Right ventricle myocardium inferior (tissue), 1 donor: ENCODE measurements around the gene LCNL1. TPM values are rescaled to one million over a fixed set of nuclear protein-coding genes. Genes with fewer than 3 reads are reported as not detected.

Source experiments
- ATAC-seq: fragments of 200-7000 bp; cut with Tn5 transposase; one replicate; pipeline ENCODE4 v1.9.1; 2020; ENCODE audit warnings: mild to moderate bottlenecking, moderate library complexity
- DNase-seq: peaks from one replicate; pipeline ENCODE4 v3.0.0; 2021; ENCODE audit errors: missing footprints
- intact Hi-C: fragments of 100-400 bp; cut with DNase I; formaldehyde crosslinking; loops from one replicate; pipeline ENCODE4 v1.11.0; 2022
- total RNA-seq: library from RNA; stranded (reverse); fragmentation: NEBNext Ultra II Directional; extraction: Animal tissue kit (Norgen Biotek cat#: 25700); gene quantifications from one replicate; pipeline ENCODE4 v1.2.1, GENCODE V29; 2021
- donor health status: DM: no; HTN: yes; CAD: no; lungs with severe emphysema.

The LCNL1 gene
- total RNA-seq, 1 donor from 2014 or later, result 8.6 TPM

GRCh38 chr9:136945333-136946227 lies 37.2 kb upstream of the LCNL1 start:
- peak; percentile 76 for DNase-seq
- intact Hi-C loops, result loop anchor here (2.0 kb wide), 1 partner anchor 155 kb away; the partner anchor contains the start of gene TMEM141
- ATAC-seq, result no peak

DNA sequence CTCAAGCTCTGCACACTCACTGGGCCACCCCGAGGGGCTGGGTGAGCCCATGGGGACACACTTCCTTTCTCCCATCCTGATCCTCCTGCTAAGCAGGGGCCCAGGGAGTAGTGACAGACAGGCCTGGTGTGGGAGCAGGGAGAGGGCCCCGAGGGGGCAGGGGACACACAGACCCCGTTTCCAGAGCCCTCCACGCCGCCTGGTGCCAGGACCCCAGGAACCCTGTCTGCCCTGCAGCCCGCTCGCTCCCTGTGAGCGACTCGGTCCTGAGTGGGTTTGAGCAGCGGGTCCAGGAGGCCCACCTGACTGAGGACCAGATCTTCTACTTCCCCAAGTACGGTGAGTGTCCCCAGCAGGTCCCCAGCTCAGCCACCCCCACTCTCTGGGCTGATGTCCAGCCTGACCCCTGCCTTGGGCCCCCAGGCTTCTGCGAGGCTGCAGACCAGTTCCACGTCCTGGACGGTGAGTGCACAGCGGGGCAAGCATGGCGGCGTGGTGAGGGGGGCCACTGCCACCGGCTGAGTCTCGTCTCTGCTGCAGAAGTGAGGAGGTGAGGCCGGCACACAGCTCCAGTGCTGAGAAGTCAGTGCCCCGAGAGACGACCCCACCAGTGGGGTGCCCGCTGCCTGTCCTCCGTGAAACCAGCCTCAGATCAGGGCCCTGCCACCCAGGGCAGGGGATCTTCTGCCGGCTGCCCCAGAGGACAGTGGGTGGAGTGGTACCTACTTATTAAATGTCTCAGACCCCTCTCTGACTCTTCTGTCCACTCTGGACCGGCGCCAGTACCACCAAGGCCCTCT lies 36.4 kb upstream of the LCNL1 start:
- DNase-seq (no peak), ATAC-seq (no peak)
- intact Hi-C loops, result no loop called here

DNA sequence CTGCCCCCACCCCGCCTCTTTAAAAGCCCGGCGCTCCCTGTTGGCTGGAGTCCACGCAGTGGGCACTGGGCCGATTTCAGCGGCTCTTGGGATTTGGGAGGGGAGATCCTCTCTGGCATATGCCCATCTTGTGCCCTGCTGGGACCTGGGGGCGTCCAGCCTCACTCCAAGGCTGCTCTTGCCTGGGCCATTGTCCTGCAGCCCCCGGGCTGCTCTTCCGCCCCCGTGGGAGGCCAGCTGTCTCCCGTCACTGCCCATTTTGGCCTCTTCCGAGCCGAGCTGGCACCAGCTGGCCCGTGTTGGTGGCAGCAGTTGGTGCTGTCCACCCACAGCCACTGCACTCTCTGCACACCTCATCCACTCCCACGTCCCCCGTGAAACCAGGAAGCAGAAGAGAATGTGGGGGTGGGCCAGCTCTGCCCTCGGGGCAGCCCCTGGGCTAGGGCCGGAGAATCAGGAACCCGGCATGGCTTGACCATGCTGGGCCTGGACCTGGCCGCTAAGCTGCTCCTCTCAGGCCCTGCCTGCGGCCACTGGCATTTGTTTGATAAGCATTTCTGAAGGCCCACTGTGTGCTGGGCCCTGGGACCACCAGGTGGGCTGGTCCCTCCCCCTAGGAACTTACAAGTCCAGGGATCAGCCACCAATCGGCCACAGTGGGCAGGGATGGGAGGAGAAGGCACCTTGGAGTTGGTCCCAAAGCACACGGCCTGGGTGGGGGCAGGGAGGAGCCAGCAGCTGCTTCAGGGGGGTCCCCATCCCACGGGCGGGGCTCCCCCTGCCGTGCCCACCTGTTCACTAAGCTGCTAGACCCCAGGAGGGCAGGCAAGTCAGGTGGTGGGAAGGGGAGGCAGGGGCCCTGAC lies 35.5 kb upstream of the LCNL1 start:
- DNase-seq, result peak; percentile 65
- ATAC-seq, result no peak
- intact Hi-C loops, result no loop called here

GRCh38 chr9:136947955-136948510 lies 34.8 kb upstream of the LCNL1 start:
- DNase-seq (peak; percentile 86), ATAC-seq (no peak)
- intact Hi-C loops, result loop anchor here (2.0 kb wide), 1 partner anchor 87 kb away; no protein-coding TSS in a partner anchor

GRCh38 chr9:136949239-136949816 lies 33.5 kb upstream of the LCNL1 start:
- no peak for ATAC-seq
- intact Hi-C loops, result loop anchor here (2.0 kb wide), 1 partner anchor 85 kb away; no protein-coding TSS in a partner anchor

DNA sequence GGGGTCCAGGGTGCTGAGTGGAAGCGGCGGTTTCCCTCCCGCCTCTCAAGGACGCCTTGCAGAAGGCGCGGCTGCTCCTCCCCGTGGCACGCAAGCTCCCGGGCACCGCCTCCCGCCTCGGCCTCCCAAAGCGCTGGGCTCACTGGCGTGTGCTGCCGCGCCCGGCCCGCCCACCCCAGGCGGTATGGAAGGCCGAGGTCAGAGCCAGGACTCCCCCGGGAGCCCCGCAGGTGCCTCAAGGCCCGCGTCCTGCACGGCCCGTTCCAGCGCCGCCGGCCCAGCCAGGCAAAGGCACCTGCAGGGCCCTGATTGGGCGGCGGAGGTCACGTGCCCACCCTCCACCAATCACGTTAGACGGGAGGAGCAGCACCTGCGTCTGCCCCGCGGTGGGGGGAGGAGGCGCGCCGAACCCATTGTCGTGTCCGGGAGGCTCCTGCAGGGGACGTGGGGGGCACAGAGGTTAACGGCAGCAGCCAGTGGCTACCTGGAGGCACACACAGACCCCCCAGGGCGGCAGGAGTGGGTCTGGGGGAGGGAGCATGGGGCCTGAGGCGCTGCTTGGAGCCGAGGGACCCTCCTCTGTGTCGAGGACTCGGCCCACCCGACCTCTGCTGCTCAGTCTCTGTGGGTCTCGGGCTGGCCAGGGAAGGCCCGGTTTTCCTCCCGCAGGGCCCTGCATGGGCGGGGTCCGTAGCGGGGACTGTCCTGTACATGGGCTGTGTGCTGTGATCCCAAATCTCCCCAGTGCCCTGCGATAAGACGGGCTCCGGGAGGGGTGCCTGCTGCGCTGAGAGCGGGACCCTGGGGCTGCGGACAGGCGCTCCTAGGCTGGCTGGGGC lies 32.8 kb upstream of the LCNL1 start:
- ATAC-seq (peak; percentile 89), DNase-seq (peak; percentile 98)
- intact Hi-C loops, result loop anchor here (1.0 to 2.0 kb wide), 3 partner anchors 28 to 85 kb away; no protein-coding TSS in a partner anchor

More at GRCh38 chr9:136949239-136949816, 33.5 kb upstream of the LCNL1 start:
- peak; percentile 56 for DNase-seq

DNA sequence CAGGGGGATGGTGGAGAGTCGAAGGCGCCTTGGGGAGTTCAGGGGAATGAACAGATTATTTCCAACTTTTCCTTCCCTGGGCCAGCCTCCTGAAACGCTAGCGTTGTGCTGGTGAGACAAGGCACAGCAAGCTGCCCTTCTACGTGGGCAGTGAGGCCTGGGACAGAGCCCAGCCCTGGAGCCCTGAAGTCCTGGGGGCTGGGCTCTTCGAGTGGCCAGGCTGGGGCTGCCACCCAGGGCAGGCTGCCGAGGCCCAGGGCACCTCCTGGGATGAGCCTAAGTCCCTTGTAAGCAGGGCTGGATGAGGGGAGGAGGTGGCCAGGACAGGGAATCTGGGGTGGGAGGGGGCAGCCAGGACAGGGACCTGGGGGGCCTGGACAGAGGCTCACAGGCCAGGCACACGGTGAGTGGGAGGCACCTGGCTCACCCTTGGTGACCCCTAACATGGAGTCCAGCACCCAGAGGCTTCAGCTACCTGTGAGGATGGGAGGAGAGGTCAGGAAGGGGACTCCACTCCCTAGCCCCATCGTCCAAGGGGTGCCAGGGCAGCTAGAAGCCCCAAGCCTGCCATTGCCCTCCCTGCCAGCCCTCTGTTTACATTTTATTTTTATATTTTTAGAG lies 32.0 kb upstream of the LCNL1 start:
- peak; percentile 34 for DNase-seq
- intact Hi-C loops, result loop anchor here (1.0 to 2.0 kb wide), 2 partner anchors 28 to 40 kb away; no protein-coding TSS in a partner anchor
- ATAC-seq, result peak; percentile 46

- DNase-seq, result peak; percentile 46
- intact Hi-C loops, result loop anchor here (2.0 kb wide), 1 partner anchor 39 kb away; no protein-coding TSS in a partner anchor
- ATAC-seq, result no peak
Observed at GRCh38 chr9:136951541-136952320, 31.1 kb upstream of the LCNL1 start, which contains the start of gene LCN12. Gene LCN12, plus strand, starts transcription at chr9:136952273. Its CDS starts 55 bp downstream, at chr9:136952328.

DNA sequence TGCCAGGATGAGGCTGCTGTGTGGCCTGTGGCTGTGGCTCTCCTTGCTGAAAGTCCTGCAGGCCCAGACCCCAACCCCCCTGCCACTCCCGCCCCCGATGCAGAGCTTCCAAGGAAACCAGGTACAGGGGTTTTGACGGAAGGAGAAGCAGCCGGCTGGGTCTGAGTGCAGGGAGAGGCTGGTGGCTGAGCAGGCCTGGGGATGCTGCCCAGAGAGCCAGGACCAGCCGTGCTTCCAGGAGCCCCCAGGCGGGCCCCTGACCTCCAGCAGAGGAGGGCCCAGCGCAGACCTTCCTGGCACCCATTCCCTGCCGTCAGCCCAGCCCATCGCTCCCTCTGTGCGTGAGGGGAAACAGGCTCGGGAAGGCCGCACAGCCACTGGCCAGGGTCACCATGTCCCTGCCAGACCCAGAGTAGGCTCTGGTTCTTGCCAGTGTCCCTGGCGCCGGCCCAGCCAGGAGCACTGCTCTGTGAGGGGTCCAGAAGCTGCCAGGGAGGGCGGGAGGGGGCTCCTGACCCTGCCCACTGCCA lies 30.4 kb upstream of the LCNL1 start:
- intact Hi-C loops, result no loop called here
- ATAC-seq (no peak), DNase-seq (peak; percentile 66)

- DNase-seq, result peak; percentile 52
- ATAC-seq, result no peak
- intact Hi-C loops, result no loop called here
Observed at GRCh38 chr9:136952876-136953770, 29.7 kb upstream of the LCNL1 start.

DNA sequence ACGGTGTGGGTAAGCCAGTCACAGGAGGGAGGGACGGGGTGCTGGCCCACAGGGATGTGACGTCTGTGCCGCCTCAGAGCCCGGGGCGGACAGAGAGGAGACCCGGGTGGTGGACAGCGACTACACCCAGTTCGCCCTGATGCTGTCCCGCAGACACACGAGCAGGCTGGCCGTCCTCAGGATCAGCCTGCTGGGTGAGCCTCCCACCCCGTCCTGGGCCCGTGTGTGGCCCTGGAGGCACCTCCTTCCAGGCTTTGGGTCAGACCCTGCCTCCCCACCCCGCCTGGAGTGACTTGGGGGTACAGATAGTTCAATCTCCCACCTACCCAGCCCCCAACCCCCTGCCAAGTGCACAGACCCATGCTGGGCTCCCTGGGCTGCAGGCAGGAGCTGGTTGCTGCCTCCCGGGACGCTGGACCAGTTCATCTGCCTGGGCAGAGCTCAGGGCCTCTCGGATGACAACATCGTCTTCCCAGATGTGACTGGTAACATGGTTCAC lies 29.0 kb upstream of the LCNL1 start:
- no peak for DNase-seq
- no peak for ATAC-seq
- intact Hi-C loops, result no loop called here

DNA sequence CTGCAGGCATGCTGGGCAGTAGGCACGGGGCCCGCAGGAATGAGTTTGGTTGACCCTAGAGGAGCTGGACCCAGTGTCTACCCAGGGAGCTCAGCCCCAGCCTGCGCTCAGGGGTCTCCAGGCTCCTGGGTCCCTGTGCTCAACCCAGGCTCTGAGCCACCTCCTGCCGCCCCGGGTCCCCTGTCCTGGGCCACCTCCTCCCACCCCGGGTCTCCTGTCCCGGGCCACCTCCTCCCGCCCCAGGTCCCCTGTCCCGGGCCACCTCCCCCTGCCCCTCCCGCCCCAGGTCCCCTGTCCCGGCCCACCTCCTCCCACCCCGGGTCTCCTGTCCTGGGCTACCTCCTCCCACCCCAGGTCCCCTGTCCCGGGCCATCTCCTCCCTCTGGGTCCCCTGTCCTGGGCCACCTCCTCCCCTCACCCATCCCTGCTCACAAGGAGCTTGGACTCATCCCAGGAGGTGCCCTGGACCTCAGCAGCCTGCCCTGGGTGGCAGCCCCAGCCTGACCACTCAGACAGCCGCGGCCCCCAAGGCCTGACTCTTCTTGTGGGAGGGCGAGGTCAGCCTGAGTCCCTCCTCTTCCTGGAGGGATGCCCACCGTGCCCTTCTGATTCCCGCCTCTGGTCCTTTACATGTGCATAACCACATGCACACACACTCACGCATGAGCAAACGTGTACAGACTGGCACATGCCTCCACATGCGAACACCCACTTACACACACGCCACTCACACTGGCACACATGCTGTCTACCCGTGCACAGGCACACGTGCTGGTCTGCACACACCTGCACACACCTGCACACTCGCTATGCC lies 28.3 kb upstream of the LCNL1 start:
- ATAC-seq, result no peak

DNA sequence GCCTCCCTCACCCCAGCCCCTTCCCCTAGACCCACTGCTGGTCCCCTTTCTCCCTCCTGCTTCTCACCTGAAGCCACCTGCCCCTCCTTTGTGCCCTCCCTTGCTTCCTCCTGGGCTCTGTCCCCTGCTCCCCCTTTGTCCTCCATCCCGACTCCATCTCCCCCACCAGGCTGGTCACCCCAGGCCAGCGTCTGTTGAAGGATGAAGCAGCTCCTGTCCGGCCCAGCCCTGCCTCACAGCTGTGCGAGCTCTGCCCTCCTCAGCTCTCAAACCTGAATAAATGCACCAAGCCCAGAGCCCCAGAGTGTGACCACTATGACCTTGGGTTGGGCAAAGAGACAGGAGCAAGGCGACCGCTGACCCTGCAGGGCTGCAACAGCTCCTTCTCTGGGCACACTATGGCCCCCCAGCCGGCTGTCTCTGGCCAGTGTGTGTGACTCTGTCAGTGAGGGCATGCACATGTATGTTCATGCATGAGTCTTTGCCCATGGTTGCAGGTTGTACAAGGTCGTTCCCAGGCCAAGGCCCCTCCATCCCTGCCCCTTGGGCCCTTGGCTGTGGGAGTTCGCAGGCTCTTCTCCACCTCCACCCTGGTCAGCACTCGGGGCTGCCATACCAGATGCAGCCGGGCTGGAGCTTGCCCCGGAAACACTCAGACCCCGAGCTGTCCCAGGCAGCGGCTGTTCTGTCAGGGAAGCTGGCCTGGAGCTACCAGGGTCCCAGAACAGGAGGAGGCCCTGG lies 27.4 kb upstream of the LCNL1 start:
- intact Hi-C loops, result no loop called here
- DNase-seq (peak; percentile 55), ATAC-seq (no peak)

More for the DNA sequence above, 28.3 kb upstream of the LCNL1 start:
- DNase-seq, result peak; percentile 53
- intact Hi-C loops, result no loop called here
